ENCODE measurements around the gene ADAMTSL1. TPM values are rescaled to one million over a fixed set of nuclear protein-coding genes. Genes with fewer than 3 reads are reported as not detected.

The ADAMTSL1 gene
- total RNA-seq, 4 donors from 2014 or later, result 0.32 to 2.3 (median 1.3) TPM

DNA sequence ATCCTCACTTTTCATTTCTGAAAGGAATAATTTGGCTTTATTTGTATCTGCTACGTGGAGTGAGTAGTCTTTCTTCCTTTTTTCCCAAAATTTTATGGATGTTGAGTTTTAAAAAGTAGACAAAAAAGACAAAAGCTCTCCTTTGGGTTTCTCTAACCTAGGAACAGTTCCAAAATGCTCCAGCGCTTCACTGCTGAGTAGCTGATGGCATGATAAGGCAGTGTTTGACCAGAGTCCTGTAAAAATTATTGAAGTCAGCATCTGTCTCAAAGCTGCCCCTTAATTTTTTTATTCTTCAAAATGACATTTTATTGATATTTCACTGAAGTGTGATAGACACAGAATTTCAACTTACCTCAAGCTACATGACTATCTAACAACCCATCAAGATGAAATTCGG, 219.0 kb downstream of the ADAMTSL1 start:
- no peak for TF ChIP-seq EP300 (IDR thresholded peaks at IDR 0.05)
- no peak for TF ChIP-seq POLR2A (IDR thresholded peaks at IDR 0.05)
- WGBS, result 84% methylated on average over 3 of the region's 3 CpGs

DNA sequence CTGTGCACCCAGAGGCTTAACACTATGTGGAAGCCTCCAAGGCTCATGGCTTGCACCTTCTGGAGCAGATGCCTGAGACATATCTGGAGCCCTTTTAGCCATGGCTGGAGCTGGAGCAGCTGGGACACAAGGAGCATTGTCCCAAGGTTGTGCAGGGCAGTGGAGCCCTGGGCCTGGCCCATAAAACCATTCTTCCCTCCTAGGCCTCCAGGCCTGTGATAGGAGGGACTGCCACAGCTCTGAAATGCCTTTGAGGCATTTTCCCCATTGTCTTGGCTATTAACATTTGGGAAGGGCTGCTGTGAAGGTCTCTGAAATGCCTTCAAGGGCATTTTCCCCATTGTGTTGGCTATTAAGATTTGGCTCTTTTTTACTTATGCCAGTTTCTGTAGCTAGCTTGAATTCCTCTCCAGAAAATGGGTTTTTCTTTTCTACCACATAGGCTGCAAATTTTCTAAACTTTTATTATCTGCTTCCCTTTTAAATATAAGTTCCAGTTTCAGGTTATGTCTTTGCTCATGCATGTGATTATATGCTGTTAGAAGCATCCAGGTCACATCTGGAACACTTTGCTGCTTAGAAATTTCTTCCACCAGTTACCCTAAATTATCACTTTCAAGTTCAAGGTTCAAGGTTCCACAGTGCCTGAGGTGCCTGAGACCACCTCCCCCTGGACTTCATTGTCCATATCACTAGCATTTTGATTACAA, 221.2 kb downstream of the ADAMTSL1 start:
- Histone ChIP-seq H3K9me3 (peaks cover 3% of the 10 kb centered on the region), H3K36me3 (no peaks in the 10 kb centered on the region), H3K27ac (no peak overlapping the region), H3K4me1 (peaks cover 4% of the 10 kb centered on the region), H3K27me3 (no peaks in the 10 kb centered on the region), H3K4me3 (no peak overlapping the region)
- no peak for TF ChIP-seq POLR2A (IDR thresholded peaks at IDR 0.05)
- TF ChIP-seq POLR2AphosphoS5 (IDR thresholded peaks at IDR 0.05), result no peak
- no peak for TF ChIP-seq EP300 (IDR thresholded peaks at IDR 0.05)
- TF ChIP-seq, protein P1, sequence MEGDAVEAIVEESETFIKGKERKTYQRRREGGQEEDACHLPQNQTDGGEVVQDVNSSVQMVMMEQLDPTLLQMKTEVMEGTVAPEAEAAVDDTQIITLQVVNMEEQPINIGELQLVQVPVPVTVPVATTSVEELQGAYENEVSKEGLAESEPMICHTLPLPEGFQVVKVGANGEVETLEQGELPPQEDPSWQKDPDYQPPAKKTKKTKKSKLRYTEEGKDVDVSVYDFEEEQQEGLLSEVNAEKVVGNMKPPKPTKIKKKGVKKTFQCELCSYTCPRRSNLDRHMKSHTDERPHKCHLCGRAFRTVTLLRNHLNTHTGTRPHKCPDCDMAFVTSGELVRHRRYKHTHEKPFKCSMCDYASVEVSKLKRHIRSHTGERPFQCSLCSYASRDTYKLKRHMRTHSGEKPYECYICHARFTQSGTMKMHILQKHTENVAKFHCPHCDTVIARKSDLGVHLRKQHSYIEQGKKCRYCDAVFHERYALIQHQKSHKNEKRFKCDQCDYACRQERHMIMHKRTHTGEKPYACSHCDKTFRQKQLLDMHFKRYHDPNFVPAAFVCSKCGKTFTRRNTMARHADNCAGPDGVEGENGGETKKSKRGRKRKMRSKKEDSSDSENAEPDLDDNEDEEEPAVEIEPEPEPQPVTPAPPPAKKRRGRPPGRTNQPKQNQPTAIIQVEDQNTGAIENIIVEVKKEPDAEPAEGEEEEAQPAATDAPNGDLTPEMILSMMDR (IDR thresholded peaks at IDR 0.05), result no peak
- DNase-seq (ENCODE audit: low spot score in 2 of 2), result no peak

More for the DNA sequence above, 219.0 kb downstream of the ADAMTSL1 start:
- Histone ChIP-seq H3K27me3 (no peaks in the 10 kb centered on the region), H3K36me3 (no peaks in the 10 kb centered on the region), H3K27ac (no peak overlapping the region), H3K4me1 (no peaks in the 10 kb centered on the region), H3K4me3 (no peak overlapping the region), H3K9me3 (peaks cover 3% of the 10 kb centered on the region)
- DNase-seq (ENCODE audit: low spot score in 2 of 2), result no peak

- H3K27me3 ChIP-seq, result no peaks in the 10 kb centered on the region
Observed at GRCh38 chr9:18698992-18699391, 225.0 kb downstream of the ADAMTSL1 start.

GRCh38 chr9:18699764-18700163, 225.8 kb downstream of the ADAMTSL1 start:
- Histone ChIP-seq H3K27me3 (no peaks in the 10 kb centered on the region), H3K9me3 (peaks cover 3% of the 10 kb centered on the region), H3K36me3 (no peaks in the 10 kb centered on the region), H3K4me3 (no peak overlapping the region), H3K4me1 (peaks cover 4% of the 10 kb centered on the region), H3K27ac (no peak overlapping the region)
- DNase-seq (ENCODE audit: low spot score in 2 of 2), result no peak
- TF ChIP-seq EP300 (IDR thresholded peaks at IDR 0.05) (no peak), POLR2A (IDR thresholded peaks at IDR 0.05) (no peak), POLR2AphosphoS5 (IDR thresholded peaks at IDR 0.05) (no peak)
- TF ChIP-seq, protein P1 (IDR thresholded peaks at IDR 0.05), result no peak
- WGBS, result 58% methylated on average over 1 of the region's 1 CpG

More at GRCh38 chr9:18698992-18699391, 225.0 kb downstream of the ADAMTSL1 start:
- Histone ChIP-seq H3K4me3 (no peak overlapping the region), H3K4me1 (peaks cover 4% of the 10 kb centered on the region), H3K27ac (no peak overlapping the region), H3K36me3 (no peaks in the 10 kb centered on the region), H3K9me3 (peaks cover 3% of the 10 kb centered on the region)
- DNase-seq (ENCODE audit: low spot score in 2 of 2), result no peak
- no peak for TF ChIP-seq POLR2A (IDR thresholded peaks at IDR 0.05)
- TF ChIP-seq, protein P1 (IDR thresholded peaks at IDR 0.05), result no peak
- TF ChIP-seq EP300 (IDR thresholded peaks at IDR 0.05), result no peak
- TF ChIP-seq POLR2AphosphoS5 (IDR thresholded peaks at IDR 0.05), result no peak
- WGBS, result 39% methylated on average over 2 of the region's 2 CpGs

DNA sequence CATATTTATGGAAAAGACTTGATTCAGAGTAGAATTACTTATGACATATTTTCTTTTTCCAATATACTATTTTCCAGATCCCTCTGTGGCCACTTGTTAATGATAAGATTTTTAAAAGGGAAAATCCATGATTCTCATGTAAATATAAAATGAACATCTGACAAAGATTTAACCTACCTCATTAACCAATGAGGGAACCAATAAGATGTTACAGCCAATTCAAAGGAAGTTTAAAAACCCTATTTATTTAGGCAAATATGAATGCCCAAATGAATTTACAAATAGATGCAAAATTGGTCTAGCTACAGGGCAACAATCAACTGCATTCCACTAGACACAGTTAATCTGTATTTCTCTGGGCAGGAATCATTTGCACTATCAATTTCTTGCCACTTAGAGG, 226.8 kb downstream of the ADAMTSL1 start:
- Histone ChIP-seq H3K27ac (no peak overlapping the region), H3K4me3 (no peak overlapping the region), H3K9me3 (no peaks in the 10 kb centered on the region), H3K27me3 (no peaks in the 10 kb centered on the region), H3K4me1 (peaks cover 7% of the 10 kb centered on the region), H3K36me3 (no peaks in the 10 kb centered on the region)
- TF ChIP-seq POLR2A (IDR thresholded peaks at IDR 0.05) (no peak), EP300 (IDR thresholded peaks at IDR 0.05) (no peak), POLR2AphosphoS5 (IDR thresholded peaks at IDR 0.05) (no peak)
- TF ChIP-seq, protein P1 (IDR thresholded peaks at IDR 0.05), result no peak
- DNase-seq (ENCODE audit: low spot score in 2 of 2), result no peak

All from suprapubic skin (tissue), 4 donors.